NK-92 treated with Interleukin-12 subunit alpha and Interleukin-12 subunit beta, amount 100 ng/mL, for 24 hours (cell line): ENCODE data around the gene BAMBI.
"Not testable (repeated sequence)": the region's sequence is repeated elsewhere in the genome, so short reads cannot be mapped to it uniquely, and the experiment has no call there.

ENCODE experiments used
- DNase-seq: peaks from one replicate; lab custom pipeline; 2025; lab: John Stamatoyannopoulos, UW

BAMBI gene, protein sequence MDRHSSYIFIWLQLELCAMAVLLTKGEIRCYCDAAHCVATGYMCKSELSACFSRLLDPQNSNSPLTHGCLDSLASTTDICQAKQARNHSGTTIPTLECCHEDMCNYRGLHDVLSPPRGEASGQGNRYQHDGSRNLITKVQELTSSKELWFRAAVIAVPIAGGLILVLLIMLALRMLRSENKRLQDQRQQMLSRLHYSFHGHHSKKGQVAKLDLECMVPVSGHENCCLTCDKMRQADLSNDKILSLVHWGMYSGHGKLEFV

DNA sequence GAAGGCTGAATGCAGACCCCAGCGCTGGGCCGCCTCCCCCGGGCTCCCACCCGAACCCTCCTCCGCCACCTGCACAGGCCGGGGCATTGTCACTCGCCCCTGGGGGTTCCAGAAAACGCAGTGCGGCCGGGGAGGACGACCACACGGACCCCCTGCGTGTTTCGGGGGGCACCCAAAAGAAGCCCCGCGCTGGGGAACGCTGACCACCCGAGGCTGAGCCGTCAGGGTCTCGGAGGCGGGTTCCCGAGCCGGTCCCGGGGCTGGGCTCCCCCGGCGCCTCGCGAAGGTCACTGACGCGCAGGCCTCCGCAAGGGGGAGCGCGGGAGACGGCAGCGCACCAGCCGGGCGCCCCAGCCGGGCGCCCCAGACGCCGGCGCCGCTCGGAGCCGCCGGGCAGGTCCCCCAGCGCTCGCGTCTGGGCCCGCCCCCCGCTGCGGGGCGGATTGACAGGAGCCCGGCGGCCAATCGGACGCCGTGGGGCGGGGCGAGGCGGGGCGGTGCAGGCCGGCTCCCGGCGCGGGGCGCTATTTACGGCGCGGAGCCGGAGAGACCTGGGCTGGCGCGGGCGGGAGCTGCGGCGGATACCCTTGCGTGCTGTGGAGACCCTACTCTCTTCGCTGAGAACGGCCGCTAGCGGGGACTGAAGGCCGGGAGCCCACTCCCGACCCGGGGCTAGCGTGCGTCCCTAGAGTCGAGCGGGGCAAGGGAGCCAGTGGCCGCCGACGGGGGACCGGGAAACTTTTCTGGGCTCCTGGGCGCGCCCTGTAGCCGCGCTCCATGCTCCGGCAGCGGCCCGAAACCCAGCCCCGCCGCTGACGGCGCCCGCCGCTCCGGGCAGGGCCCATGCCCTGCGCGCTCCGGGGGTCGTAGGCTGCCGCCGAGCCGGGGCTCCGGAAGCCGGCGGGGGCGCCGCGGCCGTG lies at the start of gene BAMBI:
Gene BAMBI (plus strand): TSS at position 554 of the 920 bp plus-strand sequence. CDS start 377 bp downstream, outside the sequence.
- DNase-seq, result no peak

DNA sequence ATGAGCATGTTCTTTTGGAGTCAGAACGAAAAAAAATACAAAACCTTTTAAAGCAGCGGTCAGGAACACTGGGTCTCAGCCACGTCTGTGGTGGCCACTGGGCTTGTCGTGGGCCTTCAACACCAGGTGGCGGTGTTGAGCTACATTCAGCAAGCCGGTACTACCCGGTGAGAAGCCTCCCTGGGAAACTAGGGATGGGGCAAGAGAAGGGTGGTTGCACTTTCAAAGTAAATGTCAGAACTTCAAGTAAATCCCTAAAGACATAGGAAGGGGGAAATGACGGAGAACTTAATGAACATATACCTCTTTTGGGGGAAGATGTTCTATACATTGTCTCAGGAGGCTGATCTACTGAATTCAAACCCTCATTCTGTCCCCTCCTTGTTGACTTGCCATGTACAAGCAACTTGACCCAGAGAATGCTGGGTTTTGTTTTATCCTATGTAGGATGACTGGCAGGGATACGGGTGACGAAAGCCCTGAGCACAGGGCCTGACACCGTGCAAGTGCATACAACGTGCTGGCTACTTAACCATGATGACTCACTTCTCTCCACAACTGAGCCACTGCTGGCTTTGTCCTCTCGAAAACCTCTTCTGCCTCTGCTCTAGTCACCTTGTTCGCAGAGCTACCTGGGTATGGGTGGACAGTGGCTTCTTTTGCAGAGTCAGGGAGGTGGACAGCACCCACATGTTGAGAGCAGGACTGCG lies 49.0 kb upstream of the BAMBI start:
- peak; percentile 6 for DNase-seq

DNA sequence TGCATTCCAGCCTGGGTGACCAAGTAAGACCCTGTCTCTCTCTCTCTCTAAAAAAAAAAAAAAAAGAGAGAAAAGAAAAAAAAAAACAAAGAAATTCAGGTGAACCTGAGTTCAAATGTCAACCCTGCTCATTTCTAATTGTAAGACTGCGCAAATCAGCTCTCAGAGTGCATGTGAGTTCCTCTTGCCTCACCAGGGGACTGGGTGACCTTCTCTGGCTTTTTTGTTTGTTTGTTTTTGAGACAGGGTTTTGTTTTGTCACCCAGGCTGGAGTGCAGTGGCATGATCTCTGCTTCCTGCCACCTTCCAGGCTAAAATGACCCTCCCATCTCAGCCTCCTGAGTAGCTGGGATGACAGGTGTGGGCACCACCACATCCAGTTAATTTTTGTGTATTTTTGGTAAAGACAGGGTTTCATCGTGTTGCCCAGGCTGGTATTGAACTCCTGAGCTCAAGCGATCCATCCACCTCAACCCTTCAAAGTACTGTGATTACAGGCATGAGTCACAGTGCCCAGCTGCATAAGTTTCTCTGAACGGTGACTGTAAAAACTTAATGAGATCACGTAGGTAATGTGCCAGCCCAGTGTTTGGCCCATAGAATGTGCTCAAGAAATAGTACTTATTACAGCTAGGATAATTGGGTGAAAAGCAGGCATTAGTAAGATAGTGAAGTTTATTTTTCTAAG lies 45.3 kb upstream of the BAMBI start:
- DNase-seq, result no peak

DNA sequence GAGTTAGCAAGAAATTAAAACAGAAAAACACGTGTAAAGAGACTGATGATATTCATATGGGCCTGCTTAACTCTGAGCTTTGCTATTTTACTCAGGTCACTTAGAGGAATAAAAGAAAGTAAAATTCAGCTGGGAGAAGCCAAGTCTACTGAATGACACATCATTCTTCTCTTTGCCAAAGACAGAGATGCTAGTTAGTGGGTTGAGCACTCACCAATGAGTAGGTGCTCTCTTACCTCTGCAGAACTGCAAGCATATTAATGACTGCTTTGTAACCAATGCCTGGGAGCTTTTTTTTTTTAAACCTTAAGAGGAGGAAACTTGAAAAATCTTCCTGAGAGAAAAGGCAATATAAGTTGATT lies 44.8 kb upstream of the BAMBI start:
- DNase-seq, result no peak

DNA sequence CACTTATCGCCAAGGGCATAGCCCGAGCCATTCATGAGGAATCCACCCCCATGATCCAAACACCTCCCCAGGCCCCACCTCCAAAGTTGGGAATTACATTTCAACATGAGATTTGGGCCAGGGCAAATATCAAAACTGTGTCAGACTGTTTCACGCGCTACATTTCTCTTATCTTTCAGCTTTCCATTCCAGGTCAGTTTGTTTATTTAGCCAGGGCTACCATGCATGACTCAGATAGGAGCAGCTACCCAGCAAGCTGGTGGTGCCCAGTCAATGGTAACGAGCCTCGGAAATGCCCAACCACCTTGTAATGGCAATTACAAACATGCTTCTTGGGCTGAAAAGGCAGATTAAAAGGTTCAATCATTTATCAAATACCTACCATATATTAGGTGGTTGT lies 43.6 kb upstream of the BAMBI start:
- no peak for DNase-seq

DNA sequence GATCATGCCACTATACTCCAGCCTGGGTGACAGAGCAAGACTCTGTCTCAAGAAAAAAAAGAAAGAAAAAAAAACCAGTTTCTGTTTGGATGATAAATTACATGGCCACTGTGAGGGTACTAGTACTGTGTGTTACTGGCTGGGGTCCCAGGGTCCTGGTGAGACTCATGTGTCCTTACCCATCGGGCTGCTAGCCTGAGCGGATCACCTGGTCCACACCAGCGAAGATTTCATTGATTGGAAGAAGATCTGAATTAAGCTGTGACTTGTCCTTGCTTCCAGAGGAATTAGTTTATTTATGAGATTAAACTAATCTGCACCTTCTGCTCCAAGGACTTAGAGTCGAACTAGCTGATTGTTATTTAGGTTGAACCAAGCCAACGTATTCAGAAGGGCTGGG lies 40.0 kb upstream of the BAMBI start:
- no peak for DNase-seq

DNA sequence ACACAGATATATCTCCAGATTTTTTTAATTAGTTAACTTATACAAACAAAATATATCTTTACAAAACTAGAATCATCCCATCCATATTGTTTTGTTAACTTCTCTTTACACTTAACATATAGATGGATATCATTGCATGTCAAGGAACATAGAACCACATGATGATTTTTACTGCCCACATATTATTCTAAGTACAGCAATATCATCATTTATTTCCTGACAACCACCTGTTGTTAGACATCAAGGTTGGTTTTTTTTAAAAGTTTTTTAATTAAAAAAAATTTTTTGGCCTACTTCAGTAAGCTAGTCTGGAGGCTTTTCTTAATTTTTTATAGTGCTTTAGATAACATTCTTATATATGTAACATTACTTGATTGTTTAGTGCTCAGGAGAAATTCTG lies 38.9 kb upstream of the BAMBI start:
- no peak for DNase-seq

- no peak for DNase-seq
These were observed 36.8 kb upstream of the BAMBI start for GRCh38 chr10:28640551-28640950.

DNA sequence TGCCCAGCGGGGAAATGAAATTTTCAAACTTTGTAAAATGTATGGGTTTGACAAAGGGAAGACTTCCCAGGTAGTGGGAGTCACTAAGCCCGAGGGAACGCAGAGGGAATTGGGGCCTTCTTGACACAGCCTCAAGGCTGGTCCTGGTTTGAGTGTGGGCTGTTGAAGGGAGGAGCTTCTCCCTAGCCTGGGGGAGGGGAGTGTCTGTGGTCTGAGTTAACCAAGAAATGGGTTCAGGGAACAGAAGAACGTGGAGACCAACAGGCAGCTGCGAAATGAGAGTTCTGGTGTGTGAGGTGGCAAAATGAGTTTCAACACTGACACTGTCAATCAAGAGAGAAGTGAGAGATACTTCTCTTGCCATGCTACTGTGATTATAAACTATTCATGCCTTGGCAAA lies 32.7 kb upstream of the BAMBI start:
- DNase-seq, result no peak

DNA sequence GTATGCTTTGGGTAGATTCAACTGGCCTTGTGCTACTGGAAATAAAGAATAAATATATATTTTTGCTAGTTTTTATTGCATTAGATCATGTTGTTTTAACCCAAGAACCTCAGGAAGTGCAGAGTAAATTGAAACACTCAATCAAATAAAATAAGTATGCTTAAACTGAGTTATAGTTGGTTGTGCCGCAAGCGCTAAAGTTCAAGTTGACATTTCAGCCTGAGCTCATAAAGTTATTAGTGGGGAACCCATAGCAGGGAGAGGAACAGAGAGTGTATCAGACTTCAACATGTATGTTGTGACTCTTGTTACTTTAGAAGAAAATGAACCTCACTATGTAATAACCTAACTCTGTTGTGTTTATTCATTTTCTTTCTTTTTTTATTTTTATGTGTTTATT lies 25.2 kb upstream of the BAMBI start:
- DNase-seq, result no peak

DNA sequence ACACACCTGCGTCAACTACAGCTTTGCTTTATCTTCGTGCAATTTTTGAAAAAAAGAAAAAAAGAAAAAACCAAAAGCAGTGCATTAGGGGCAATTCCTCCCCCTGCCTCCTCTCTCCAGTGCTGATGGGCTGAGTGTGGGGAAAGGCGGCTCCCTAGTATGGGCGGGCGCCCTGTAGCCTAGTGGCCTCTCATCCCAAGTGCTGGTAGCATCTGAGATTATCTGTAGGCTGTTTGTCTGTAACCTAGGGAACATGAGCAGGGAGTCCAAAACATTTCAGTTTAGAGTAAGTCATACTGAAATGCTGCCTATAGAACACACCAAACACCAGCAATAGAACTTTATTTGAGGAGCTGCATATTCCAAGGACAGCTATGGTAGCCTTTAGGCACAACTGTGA lies 24.6 kb upstream of the BAMBI start:
- DNase-seq, result no peak

DNA sequence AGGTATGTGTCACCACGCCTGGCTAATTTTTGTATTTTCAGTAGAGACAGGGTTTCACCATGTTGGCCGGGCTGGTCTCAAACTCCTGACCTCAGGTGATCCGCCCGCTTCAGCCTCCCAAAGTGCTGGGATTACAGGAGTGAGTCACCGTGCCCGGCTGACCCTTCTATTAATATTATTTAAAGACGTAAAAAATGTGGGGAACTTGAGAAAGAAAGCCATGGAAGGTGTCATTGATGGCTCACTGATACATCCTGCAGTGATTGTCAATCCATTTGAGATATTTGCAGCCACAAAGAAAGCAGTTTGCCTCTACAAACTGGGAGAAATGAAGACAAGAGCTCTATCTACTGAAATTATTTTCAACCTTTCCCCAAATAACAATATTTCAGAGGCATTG lies 18.5 kb upstream of the BAMBI start:
- not testable (repeated sequence) for DNase-seq

DNA sequence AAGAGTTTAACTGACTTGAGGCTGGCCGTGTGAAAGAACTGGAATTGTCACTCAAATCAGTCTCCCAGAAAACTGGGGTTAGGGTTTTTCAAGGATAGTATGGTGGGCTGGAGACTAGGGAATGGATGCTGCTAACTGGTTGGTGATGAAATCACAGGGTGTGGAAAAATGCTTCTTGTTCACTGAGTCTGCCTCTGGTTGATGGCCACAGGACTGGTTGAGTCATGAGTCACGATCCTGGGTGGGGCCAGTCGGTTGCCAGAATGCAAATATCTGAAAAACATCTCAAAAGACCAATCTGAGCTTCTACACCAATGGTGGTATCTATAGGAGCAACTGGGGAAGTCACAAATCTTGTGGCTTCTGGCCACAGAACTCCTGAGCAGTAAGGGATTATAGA lies 16.3 kb upstream of the BAMBI start:
- DNase-seq, result no peak

DNA sequence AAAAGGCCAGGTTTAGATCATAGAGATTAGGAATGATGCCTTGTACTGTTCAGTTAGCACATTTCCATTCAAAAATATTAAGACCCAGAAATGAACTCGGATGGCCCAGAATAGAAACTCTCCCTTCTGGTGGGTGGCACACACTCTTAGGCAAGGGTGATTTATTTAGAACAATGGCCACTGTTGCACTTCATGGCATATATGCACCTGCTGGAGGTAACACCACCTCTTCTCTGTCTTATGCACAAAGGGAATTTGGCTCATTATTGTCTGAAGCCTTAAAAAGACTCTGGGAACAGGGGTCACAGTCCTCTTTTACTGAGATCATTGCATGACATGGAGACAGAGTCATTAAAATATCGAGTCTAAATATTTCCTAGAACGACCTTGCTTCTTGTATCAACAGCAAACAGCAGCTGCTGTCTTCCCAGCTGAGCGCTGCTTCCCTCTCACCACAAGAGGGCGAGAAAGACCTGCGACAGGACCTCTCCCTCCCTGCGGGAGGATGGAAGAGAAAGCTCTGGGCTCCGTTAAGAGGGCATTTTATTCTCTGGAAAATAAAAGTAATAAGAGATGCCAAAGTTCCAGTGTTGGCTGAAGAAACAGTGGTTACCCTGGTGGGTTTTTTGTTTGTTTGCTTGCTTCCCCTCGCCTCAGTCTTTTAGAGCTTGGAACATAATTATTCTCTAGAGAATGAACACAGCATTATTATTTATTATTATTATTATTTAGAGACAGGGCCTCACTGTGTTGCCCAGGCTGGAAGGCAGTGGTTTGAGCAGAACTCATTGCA lies 13.5 kb upstream of the BAMBI start:
- peak; percentile 4 for DNase-seq

GRCh38 chr10:28664369-28664740 lies 13.0 kb upstream of the BAMBI start:
- no peak for DNase-seq

DNA sequence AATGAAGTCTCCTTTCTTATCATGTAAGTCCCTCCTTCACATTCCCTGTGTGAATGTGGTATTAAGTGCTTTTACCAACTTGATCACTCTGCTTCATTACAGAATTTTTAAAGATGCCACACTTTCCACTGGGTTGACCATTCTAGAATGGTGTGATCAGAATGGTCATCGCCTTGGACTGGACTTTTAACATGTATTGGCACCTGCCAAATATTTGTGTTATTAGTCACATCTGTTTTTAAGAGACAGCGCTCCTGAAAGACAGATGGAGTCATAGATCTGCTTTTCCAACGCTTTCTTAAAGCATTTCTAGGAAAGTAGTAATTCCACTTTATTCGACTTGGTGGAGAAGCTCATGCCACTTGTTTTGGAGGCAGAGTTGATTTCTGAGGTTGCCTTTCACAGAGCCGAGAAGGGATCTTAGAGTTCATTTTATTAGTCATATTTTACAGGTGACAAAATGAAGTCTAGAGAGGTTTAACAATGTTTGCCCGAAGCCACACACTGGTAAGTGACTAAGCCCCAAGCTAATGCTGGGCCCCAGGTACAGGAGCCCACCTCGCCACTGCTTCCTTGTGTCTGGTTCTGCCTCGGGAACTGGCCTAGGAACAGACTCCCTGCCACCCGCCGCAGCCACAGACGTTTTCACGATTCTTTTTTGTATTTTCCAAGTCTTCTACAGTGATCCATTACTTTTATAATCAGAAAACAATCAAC lies 10.4 kb upstream of the BAMBI start:
- DNase-seq, result no peak

DNA sequence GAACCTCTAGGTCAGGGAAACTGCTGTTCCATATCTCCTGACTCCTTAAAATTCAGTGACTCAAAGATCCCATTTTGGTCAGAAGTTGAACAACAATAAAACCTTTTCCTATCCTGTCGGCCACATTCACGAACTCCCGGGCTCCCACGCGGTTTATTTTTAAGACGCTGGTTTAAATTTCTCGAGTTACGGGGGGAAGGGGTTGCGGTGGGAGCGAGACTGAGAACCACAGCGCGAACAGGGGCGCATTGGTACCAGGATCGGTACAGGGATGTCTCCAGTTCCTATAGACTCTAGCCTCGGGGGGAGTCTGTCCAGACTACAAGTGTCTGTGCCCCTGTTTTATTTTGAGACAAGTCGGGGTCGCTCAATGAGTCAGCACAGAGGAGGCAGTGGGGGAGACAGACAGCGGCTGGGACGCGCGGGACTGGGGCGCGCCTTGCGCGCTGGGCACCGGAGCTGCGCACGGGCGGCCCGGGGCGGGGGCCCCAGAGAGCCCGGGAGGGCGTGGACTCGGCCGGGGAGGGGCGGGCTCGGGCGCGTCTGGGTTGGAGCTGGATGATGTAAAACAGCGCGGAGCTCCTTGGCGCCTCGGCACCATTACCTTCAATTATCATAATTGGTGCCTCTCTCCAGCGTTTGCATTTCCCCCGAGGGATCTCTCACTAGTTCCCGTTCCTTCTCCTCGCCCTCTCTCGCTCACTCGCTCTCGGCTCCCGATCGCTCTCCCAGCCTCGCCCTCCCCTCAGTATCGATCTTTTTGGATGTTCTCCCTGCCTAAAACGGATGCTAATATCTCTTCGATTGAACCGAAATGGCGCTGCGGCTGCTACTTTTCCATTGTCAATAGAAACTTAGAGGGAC lies 8.7 kb upstream of the BAMBI start:
- no peak for DNase-seq

GRCh38 chr10:28669227-28670173 lies 7.8 kb upstream of the BAMBI start:
- DNase-seq, result no peak

GRCh38 chr10:28674782-28675181 lies 2.5 kb upstream of the BAMBI start:
- DNase-seq, result no peak
